Lower leg skin (tissue), 3 donors: ENCODE data around the gene FRMD8.

Experiments
- CTCF ChIP-seq, 3 donors: fragments of 450-650 bp; IDR thresholded peaks; one replicate each; pipeline ENCODE4 v1.5.1; 2016; ENCODE audit warnings: antibody characterized with exemption in 3 of 3, mild to moderate bottlenecking in 3 of 3, moderate library complexity in 2 of 3
- POLR2A ChIP-seq, 2 donors: fragments of 450-650 bp; IDR thresholded peaks; one replicate each; pipeline ENCODE4 v1.6.1; 2016 to 2017; ENCODE audit warnings: antibody characterized with exemption in 2 of 2, mild to moderate bottlenecking in 1 of 2, moderate library complexity in 1 of 2

- TF ChIP-seq POLR2A (IDR thresholded peaks at IDR 0.05): peak in 1 of 2 donors; percentile 0
- no peak for TF ChIP-seq CTCF (IDR thresholded peaks at IDR 0.05)
Observed at GRCh38 chr11:65386307-65387140, at the start of gene FRMD8.
